Heart left ventricle (tissue), 13 donors: ENCODE results near the gene PARD3B.

Source experiments
- CTCF ChIP-seq, 12 donors: fragments of 200-600 bp; sonication (generic) in 4 of 12; IDR thresholded peaks; one replicate each; pipeline versions ENCODE4 v1.5.0 to v1.8.0; 2018 to 2022; ENCODE audit warnings: antibody characterized with exemption in 12 of 12, mild to moderate bottlenecking in 5 of 12
- POLR2A ChIP-seq, 2 donors: fragments of 450-650 bp; IDR thresholded peaks; one replicate each; pipeline ENCODE4 v1.6.1; 2017; ENCODE audit warnings: antibody characterized with exemption in 2 of 2, mild to moderate bottlenecking in 2 of 2, moderate library complexity in 2 of 2
- donor health status: ischemic (EF 13 %, LVEDD 7.1; RV severe dilation, severe dysfunction).
- donor health status: DM: no; HTN: yes; CAD: no.
- donor health status: DM: no; HTN: no; CAD: no.
- donor health status: ischemic (EF 25% LVEDD 6.9; RV normal size, moderate dysfunction).
- donor health status: ischemic (EF 25% LVEDD 5.7; RV mildly dilated, moderate dysfunction).
- donor health status: ischemic (EF 35%, LVEDD 5.7; RV mildly dilated, moderate dysfunction).
- donor health status: nonischemic (EF 11% LVEDD 7.7; RV severe dilation, severe dysfunction).
- donor health status: DM: yes; HTN: yes; CAD: no.
- donor health status: PGD.
- donor health status: ischemic (EF 29% LVEDD 5.4; RV normal size, mild dysfunction).
- donor health status: nonischemic (EF 23%, LVEDD 6.1; RV moderate dilation, normal function).

DNA sequence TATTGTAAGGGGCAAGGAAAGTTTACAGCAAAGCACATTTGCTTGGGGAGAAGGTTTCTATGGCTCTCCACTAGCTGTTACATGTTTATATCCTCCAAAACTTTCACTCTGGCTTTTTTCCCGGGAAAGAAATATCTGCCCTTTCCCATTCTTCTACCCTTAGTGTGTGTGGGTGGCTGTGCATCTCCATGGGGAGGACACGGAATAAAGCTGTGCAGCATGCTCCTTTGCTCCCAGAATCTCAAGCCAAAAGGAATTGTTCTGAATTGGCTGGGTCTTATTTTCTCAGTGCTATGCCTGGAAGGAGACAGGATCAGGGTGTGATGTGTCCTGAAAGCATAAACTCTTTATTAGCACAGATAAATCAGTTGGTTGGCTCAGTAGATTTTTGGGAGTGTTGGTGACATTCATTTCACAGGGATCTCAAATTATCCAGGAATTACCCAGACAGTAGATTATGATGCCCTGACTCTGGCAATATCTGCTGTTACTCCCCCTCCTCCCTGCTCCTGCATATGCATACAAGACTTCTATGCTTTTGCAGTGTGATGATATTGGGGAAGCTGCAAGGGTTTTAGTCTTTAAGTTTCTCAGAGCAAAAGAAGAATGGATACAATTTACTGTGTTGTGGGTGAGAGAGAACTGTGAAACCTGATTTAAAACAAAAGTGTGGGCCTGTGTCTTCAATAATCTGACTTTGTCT, 63.1 kb downstream of the PARD3B start:
- TF ChIP-seq POLR2A (IDR thresholded peaks at IDR 0.05) (no peak), CTCF (IDR thresholded peaks at IDR 0.05) (no peak)
